ENCODE results near the gene GALNT9.

Gene GALNT9

GRCh38 chr12:132161036-132161781 lies 168.2 kb downstream of the GALNT9 start:
- no peak for DNase-seq (ENCODE audit: low spot score)
- H3K4me1 ChIP-seq (ENCODE audit: control insufficient read depth in 2 of 2, insufficient read depth in 1 of 2, low read depth in 1 of 2, low read length in 2 of 2) = peaks cover 0 to 8% of the 10 kb centered on the region in 2 donors
- H2AFZ ChIP-seq (ENCODE audit: low read length) = no peak overlapping the region
- H3K23ac ChIP-seq (ENCODE audit: low read depth, low read length, poor library complexity) = no peak overlapping the region
- peak overlapping the region; percentile 24 for H2BK5ac ChIP-seq (ENCODE audit: low read length)
- H3K4ac ChIP-seq (ENCODE audit: low read length) = no peak overlapping the region
- no peak overlapping the region for H2BK120ac ChIP-seq (ENCODE audit: low read depth, low read length)
- no peak overlapping the region for H3K18ac ChIP-seq (ENCODE audit: low read length)
- H3K27me3 ChIP-seq (ENCODE audit: control insufficient read depth in 3 of 3, insufficient read depth in 3 of 3, low read depth in 1 of 3, low read length in 3 of 3) = peaks cover 0 to 10% (median 0%) of the 10 kb centered on the region in 3 experiments
- no peak overlapping the region for H2AK5ac ChIP-seq (ENCODE audit: low read depth, low read length)
- no peak overlapping the region for H3K14ac ChIP-seq (ENCODE audit: low read length)
- peaks cover 5 to 22% of the 10 kb centered on the region in 2 donors for H3K36me3 ChIP-seq (replicated peaks in 1 of 2; ENCODE audit: control insufficient read depth in 2 of 2, insufficient read depth in 2 of 2, low read length in 2 of 2)
- H3K9ac ChIP-seq (ENCODE audit: low read depth, low read length, poor library complexity) = no peak overlapping the region
- H2BK15ac ChIP-seq (ENCODE audit: low read length) = no peak overlapping the region
- no peak overlapping the region for H4K8ac ChIP-seq (ENCODE audit: low read depth, low read length)
- peaks cover 3% of the 10 kb centered on the region for H3K79me1 ChIP-seq (ENCODE audit: low read depth, low read length)
- H2BK12ac ChIP-seq (ENCODE audit: low read length) = no peak overlapping the region
- H3K27ac ChIP-seq (replicated peaks; ENCODE audit: low read length) = no peak overlapping the region
- no peak overlapping the region for H3K4me2 ChIP-seq (ENCODE audit: insufficient read depth, low read length, poor library complexity, severe bottlenecking)
- no peak overlapping the region for H4K91ac ChIP-seq (ENCODE audit: low read depth, low read length, poor library complexity)
- WGBS, 2 donors (ENCODE audit: extremely low coverage in 2 of 2, insufficient read length in 2 of 2, insufficient replicate concordance in 1 of 2) = no CpG with 5 or more reads among the region's 14 CpGs
- no peak overlapping the region for H3K4me3 ChIP-seq (ENCODE audit: low read length in 2 of 2)
- H3K9me3 ChIP-seq (replicated peaks in 1 of 2; ENCODE audit: control insufficient read depth in 2 of 2, insufficient read depth in 1 of 2, low read depth in 1 of 2, low read length in 2 of 2) = peaks cover 5 to 20% of the 10 kb centered on the region in 2 donors

- Histone ChIP-seq H4K91ac (ENCODE audit: low read depth, low read length, poor library complexity) (no peak overlapping the region), H2BK12ac (ENCODE audit: low read length) (no peak overlapping the region), H3K27me3 (ENCODE audit: control insufficient read depth in 3 of 3, insufficient read depth in 3 of 3, low read depth in 1 of 3, low read length in 3 of 3) (peaks cover 0 to 10% (median 0%) of the 10 kb centered on the region in 3 experiments), H3K4me1 (ENCODE audit: control insufficient read depth in 2 of 2, insufficient read depth in 1 of 2, low read depth in 1 of 2, low read length in 2 of 2) (peaks cover 0 to 10% of the 10 kb centered on the region in 2 donors), H2AK5ac (ENCODE audit: low read depth, low read length) (no peak overlapping the region), H3K18ac (ENCODE audit: low read length) (peak overlapping the region; percentile 38), H4K8ac (ENCODE audit: low read depth, low read length) (no peak overlapping the region), H3K14ac (ENCODE audit: low read length) (no peak overlapping the region), H3K79me1 (ENCODE audit: low read depth, low read length) (peaks cover 3% of the 10 kb centered on the region), H3K9me3 (replicated peaks in 1 of 2; ENCODE audit: control insufficient read depth in 2 of 2, insufficient read depth in 1 of 2, low read depth in 1 of 2, low read length in 2 of 2) (peaks cover 5 to 25% of the 10 kb centered on the region in 2 donors), H3K9ac (ENCODE audit: low read depth, low read length, poor library complexity) (no peak overlapping the region), H3K23ac (ENCODE audit: low read depth, low read length, poor library complexity) (no peak overlapping the region), H3K4me3 (ENCODE audit: low read length in 2 of 2) (no peak overlapping the region), H3K4ac (ENCODE audit: low read length) (no peak overlapping the region), H3K36me3 (replicated peaks in 1 of 2; ENCODE audit: control insufficient read depth in 2 of 2, insufficient read depth in 2 of 2, low read length in 2 of 2) (peaks cover 5 to 28% of the 10 kb centered on the region in 2 donors), H2BK5ac (ENCODE audit: low read length) (peak overlapping the region; percentile 24), H2AFZ (ENCODE audit: low read length) (no peak overlapping the region), H2BK120ac (ENCODE audit: low read depth, low read length) (no peak overlapping the region), H3K27ac (replicated peaks; ENCODE audit: low read length) (no peak overlapping the region), H2BK15ac (ENCODE audit: low read length) (no peak overlapping the region), H3K4me2 (ENCODE audit: insufficient read depth, low read length, poor library complexity, severe bottlenecking) (no peak overlapping the region)
- WGBS, 2 donors (ENCODE audit: extremely low coverage in 2 of 2, insufficient read length in 2 of 2, insufficient replicate concordance in 1 of 2) = no CpG with 5 or more reads among the region's 15 CpGs
- DNase-seq (ENCODE audit: low spot score) = no peak
These were observed 168.8 kb downstream of the GALNT9 start for GRCh38 chr12:132160601-132161035.

- no peak overlapping the region for H3K14ac ChIP-seq (ENCODE audit: low read length)
- no peak overlapping the region for H2BK12ac ChIP-seq (ENCODE audit: low read length)
- no peak overlapping the region for H3K4me3 ChIP-seq (ENCODE audit: low read length in 2 of 2)
- H3K27me3 ChIP-seq (ENCODE audit: control insufficient read depth in 3 of 3, insufficient read depth in 3 of 3, low read depth in 1 of 3, low read length in 3 of 3) = peaks cover 0 to 10% (median 0%) of the 10 kb centered on the region in 3 experiments
- peaks cover 3% of the 10 kb centered on the region for H3K79me1 ChIP-seq (ENCODE audit: low read depth, low read length)
- H3K36me3 ChIP-seq (replicated peaks in 1 of 2; ENCODE audit: control insufficient read depth in 2 of 2, insufficient read depth in 2 of 2, low read length in 2 of 2) = peaks cover 5 to 31% of the 10 kb centered on the region in 2 donors
- peaks cover 5 to 26% of the 10 kb centered on the region in 2 donors for H3K9me3 ChIP-seq (replicated peaks in 1 of 2; ENCODE audit: control insufficient read depth in 2 of 2, insufficient read depth in 1 of 2, low read depth in 1 of 2, low read length in 2 of 2)
- WGBS, 2 donors (ENCODE audit: extremely low coverage in 2 of 2, insufficient read length in 2 of 2, insufficient replicate concordance in 1 of 2) = no CpG with 5 or more reads among the region's 16 CpGs
- no peak overlapping the region for H3K4me2 ChIP-seq (ENCODE audit: insufficient read depth, low read length, poor library complexity, severe bottlenecking)
- H3K18ac ChIP-seq (ENCODE audit: low read length) = peak overlapping the region; percentile 11
- H3K23ac ChIP-seq (ENCODE audit: low read depth, low read length, poor library complexity) = no peak overlapping the region
- no peak overlapping the region for H4K91ac ChIP-seq (ENCODE audit: low read depth, low read length, poor library complexity)
- H2BK5ac ChIP-seq (ENCODE audit: low read length) = no peak overlapping the region
- H2BK120ac ChIP-seq (ENCODE audit: low read depth, low read length) = no peak overlapping the region
- H3K9ac ChIP-seq (ENCODE audit: low read depth, low read length, poor library complexity) = no peak overlapping the region
- H3K4ac ChIP-seq (ENCODE audit: low read length) = no peak overlapping the region
- no peak overlapping the region for H3K27ac ChIP-seq (replicated peaks; ENCODE audit: low read length)
- no peak overlapping the region for H2AK5ac ChIP-seq (ENCODE audit: low read depth, low read length)
- H2BK15ac ChIP-seq (ENCODE audit: low read length) = peak overlapping the region; percentile 37
- H3K4me1 ChIP-seq (ENCODE audit: control insufficient read depth in 2 of 2, insufficient read depth in 1 of 2, low read depth in 1 of 2, low read length in 2 of 2) = peaks cover 0 to 10% of the 10 kb centered on the region in 2 donors
- peak overlapping the region; percentile 65 for H4K8ac ChIP-seq (ENCODE audit: low read depth, low read length)
- no peak for DNase-seq (ENCODE audit: low spot score)
- H2AFZ ChIP-seq (ENCODE audit: low read length) = no peak overlapping the region
These were observed 169.4 kb downstream of the GALNT9 start for GRCh38 chr12:132160016-132160415.

GRCh38 chr12:132159555-132160003 lies 169.8 kb downstream of the GALNT9 start:
- Histone ChIP-seq H3K4me2 (ENCODE audit: insufficient read depth, low read length, poor library complexity, severe bottlenecking) (no peak overlapping the region), H3K36me3 (replicated peaks in 1 of 2; ENCODE audit: control insufficient read depth in 2 of 2, insufficient read depth in 2 of 2, low read length in 2 of 2) (peaks cover 5 to 31% of the 10 kb centered on the region in 2 donors), H2AFZ (ENCODE audit: low read length) (no peak overlapping the region), H2BK5ac (ENCODE audit: low read length) (no peak overlapping the region), H3K27ac (replicated peaks; ENCODE audit: low read length) (no peak overlapping the region), H3K27me3 (ENCODE audit: control insufficient read depth in 3 of 3, insufficient read depth in 3 of 3, low read depth in 1 of 3, low read length in 3 of 3) (peaks cover 0 to 10% (median 0%) of the 10 kb centered on the region in 3 experiments), H3K23ac (ENCODE audit: low read depth, low read length, poor library complexity) (no peak overlapping the region), H2BK12ac (ENCODE audit: low read length) (no peak overlapping the region), H3K9ac (ENCODE audit: low read depth, low read length, poor library complexity) (no peak overlapping the region), H2BK15ac (ENCODE audit: low read length) (peak overlapping the region; percentile 37), H3K79me1 (ENCODE audit: low read depth, low read length) (peaks cover 3% of the 10 kb centered on the region), H3K18ac (ENCODE audit: low read length) (no peak overlapping the region), H4K8ac (ENCODE audit: low read depth, low read length) (no peak overlapping the region), H2AK5ac (ENCODE audit: low read depth, low read length) (no peak overlapping the region), H3K4me3 (ENCODE audit: low read length in 2 of 2) (no peak overlapping the region), H3K14ac (ENCODE audit: low read length) (no peak overlapping the region), H3K9me3 (replicated peaks in 1 of 2; ENCODE audit: control insufficient read depth in 2 of 2, insufficient read depth in 1 of 2, low read depth in 1 of 2, low read length in 2 of 2) (peaks cover 5 to 26% of the 10 kb centered on the region in 2 donors), H2BK120ac (ENCODE audit: low read depth, low read length) (no peak overlapping the region), H3K4ac (ENCODE audit: low read length) (no peak overlapping the region), H4K91ac (ENCODE audit: low read depth, low read length, poor library complexity) (no peak overlapping the region), H3K4me1 (ENCODE audit: control insufficient read depth in 2 of 2, insufficient read depth in 1 of 2, low read depth in 1 of 2, low read length in 2 of 2) (peaks cover 0 to 10% of the 10 kb centered on the region in 2 donors)
- no peak for DNase-seq (ENCODE audit: low spot score)
- no CpG with 5 or more reads among the region's 14 CpGs for WGBS, 2 donors (ENCODE audit: extremely low coverage in 2 of 2, insufficient read length in 2 of 2, insufficient replicate concordance in 1 of 2)
